ENCODE results near the gene CDK9. TPM values are rescaled to one million over a fixed set of nuclear protein-coding genes. Genes with fewer than 3 reads are reported as not detected.

Gene CDK9
- total RNA-seq, 1 donor from 2014 or later, result 120 TPM

DNA sequence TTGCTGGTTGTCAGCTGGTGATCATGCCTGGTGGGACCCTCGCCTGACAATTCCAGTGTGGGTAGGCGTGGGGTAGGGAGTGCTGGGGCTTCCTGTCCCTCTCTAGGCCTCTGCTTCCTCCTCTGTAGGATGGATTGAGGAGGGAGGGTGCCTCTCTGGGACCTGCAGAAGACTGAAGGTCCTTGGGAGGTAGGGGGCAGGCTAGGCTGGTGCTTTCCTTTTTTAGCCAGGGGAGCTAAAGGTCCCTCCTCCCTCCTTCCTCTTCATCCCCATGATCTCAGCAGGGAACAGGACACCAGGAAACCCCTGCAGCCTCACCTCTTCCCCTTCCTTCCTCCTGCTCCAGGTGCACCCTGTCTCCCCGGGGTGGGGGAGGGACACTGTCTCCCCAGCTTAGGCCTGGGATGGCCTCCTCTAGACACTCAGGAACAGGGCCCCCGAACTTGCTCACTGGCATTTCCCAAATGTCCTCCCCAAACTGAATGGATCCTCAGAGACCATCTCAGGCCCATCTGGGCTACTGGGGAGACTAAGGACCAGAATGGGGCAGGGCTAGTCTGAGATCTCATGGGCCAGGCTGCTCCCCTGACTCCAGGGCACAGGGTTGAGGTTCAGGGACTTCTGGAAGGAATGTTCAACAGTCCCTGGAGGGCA, 15.8 kb upstream of the CDK9 start:
- peak overlapping the region; percentile 77 for H3K27ac Mint-ChIP-seq
- peaks cover 2% of the 10 kb centered on the region for H3K27me3 Mint-ChIP-seq (ENCODE audit: low read depth)
- no peak for DNase-seq (ENCODE audit: low spot score in 2 of 2, unreplicated experiment in 2 of 2)
- H3K9me3 Mint-ChIP-seq, result no peaks in the 10 kb centered on the region
- peak overlapping the region; percentile 80 for H3K4me3 Mint-ChIP-seq
- TF ChIP-seq, protein P1, sequence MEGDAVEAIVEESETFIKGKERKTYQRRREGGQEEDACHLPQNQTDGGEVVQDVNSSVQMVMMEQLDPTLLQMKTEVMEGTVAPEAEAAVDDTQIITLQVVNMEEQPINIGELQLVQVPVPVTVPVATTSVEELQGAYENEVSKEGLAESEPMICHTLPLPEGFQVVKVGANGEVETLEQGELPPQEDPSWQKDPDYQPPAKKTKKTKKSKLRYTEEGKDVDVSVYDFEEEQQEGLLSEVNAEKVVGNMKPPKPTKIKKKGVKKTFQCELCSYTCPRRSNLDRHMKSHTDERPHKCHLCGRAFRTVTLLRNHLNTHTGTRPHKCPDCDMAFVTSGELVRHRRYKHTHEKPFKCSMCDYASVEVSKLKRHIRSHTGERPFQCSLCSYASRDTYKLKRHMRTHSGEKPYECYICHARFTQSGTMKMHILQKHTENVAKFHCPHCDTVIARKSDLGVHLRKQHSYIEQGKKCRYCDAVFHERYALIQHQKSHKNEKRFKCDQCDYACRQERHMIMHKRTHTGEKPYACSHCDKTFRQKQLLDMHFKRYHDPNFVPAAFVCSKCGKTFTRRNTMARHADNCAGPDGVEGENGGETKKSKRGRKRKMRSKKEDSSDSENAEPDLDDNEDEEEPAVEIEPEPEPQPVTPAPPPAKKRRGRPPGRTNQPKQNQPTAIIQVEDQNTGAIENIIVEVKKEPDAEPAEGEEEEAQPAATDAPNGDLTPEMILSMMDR (IDR thresholded peaks at IDR 0.05; ENCODE audit: unreplicated experiment), result no peak
- H3K36me3 Mint-ChIP-seq, result no peaks in the 10 kb centered on the region
- peaks cover 39% of the 10 kb centered on the region for H3K4me1 Mint-ChIP-seq

DNA sequence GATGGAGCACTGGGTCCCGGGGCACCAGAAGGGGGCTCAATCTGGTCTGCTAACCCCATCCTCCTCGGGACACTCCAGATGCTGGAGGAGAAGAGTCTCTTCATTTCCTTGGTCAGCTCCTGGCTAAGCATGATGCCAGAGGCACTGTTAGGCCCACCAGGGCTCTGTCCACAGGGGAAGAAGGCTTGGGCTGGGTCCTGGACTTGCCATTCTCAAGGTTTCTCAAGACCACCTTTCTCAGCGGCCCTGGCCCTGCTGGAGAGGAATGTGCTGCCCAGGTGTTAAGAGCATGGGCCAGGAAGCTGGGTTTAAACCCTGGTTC, 15.3 kb upstream of the CDK9 start:
- Mint-ChIP-seq H3K27ac (peak overlapping the region; percentile 77), H3K4me1 (peaks cover 39% of the 10 kb centered on the region), H3K9me3 (no peaks in the 10 kb centered on the region), H3K36me3 (no peaks in the 10 kb centered on the region), H3K4me3 (peak overlapping the region; percentile 80), H3K27me3 (ENCODE audit: low read depth) (peaks cover under 1% of the 10 kb centered on the region)
- TF ChIP-seq, protein P1 (IDR thresholded peaks at IDR 0.05; ENCODE audit: unreplicated experiment), result no peak
- no peak for DNase-seq (ENCODE audit: low spot score in 2 of 2, unreplicated experiment in 2 of 2)

DNA sequence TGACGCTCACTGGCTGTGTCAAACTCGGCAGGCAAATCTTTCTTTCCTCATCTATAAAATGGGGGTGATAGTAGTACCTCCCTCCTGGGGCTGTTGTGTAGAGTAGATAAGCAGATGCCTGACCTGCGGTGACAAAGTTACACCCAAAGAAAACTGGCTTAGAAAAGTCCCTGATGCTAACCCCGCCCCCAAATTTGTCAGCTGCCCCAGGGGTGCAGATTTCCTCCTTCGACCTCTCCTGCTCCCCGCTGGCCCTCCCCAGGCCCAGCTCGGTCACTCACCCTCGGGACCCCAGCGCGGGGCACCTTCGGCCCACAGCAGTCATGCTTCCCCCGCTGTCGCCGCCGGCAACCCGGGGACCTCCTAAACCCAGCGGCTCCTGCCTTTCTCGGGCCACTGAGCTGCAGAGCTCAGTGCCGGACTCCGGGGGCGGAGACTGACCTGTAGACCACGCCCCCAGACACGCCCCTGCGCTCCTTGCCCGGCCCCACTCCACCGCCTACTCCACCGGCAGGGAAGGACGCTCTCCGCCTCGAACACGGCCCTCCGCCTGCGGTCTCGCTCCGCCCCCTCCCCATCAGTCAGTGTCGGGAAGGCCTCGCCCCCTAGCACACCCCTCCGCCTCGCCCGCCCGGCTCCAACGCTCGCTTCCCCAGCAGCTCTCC, 14.8 kb upstream of the CDK9 start:
- DNase-seq (ENCODE audit: low spot score in 2 of 2, unreplicated experiment in 2 of 2), result peak; percentile 99
- peak overlapping the region; percentile 80 for H3K4me3 Mint-ChIP-seq
- H3K4me1 Mint-ChIP-seq, result peaks cover 39% of the 10 kb centered on the region
- peak overlapping the region; percentile 77 for H3K27ac Mint-ChIP-seq
- H3K36me3 Mint-ChIP-seq, result no peaks in the 10 kb centered on the region
- no peaks in the 10 kb centered on the region for H3K27me3 Mint-ChIP-seq (ENCODE audit: low read depth)
- H3K9me3 Mint-ChIP-seq, result no peaks in the 10 kb centered on the region
- TF ChIP-seq, protein P1 (IDR thresholded peaks at IDR 0.05; ENCODE audit: unreplicated experiment), result no peak

DNA sequence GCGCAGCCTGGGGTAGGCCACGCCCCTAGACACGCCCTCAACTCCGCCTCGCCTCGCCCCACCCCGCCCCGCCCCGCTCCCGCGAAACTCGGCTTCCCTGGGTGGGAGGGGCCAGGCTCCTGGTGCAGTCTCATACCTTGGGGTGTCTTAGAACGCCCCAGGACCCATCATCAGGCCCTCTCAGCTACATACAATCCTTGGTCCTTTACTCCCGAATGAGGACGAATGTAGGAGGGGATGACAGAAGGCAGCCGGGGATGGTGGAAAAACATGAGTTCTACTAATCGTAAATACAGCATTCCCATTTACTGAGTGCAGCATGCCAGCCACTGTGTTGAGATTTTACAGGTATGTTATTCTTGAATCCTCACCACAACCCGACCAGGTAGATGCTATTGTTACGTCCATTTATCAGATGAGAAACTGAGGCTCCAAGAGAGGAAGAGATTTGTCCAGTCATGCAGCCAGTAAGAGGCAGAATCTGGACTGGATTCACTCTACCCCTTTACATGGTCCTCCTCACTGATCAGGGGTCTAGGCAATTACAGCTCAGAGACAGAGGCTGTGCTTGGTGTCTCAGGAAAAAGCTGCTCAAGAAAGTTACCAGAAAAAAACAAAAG, 14.2 kb upstream of the CDK9 start:
- TF ChIP-seq, protein P1 (IDR thresholded peaks at IDR 0.05; ENCODE audit: unreplicated experiment), result no peak
- Mint-ChIP-seq H3K9me3 (no peaks in the 10 kb centered on the region), H3K4me1 (peaks cover 39% of the 10 kb centered on the region), H3K27me3 (ENCODE audit: low read depth) (no peaks in the 10 kb centered on the region), H3K36me3 (no peaks in the 10 kb centered on the region), H3K4me3 (peak overlapping the region; percentile 80), H3K27ac (peak overlapping the region; percentile 77)
- DNase-seq (ENCODE audit: low spot score in 2 of 2, unreplicated experiment in 2 of 2), result no peak

DNA sequence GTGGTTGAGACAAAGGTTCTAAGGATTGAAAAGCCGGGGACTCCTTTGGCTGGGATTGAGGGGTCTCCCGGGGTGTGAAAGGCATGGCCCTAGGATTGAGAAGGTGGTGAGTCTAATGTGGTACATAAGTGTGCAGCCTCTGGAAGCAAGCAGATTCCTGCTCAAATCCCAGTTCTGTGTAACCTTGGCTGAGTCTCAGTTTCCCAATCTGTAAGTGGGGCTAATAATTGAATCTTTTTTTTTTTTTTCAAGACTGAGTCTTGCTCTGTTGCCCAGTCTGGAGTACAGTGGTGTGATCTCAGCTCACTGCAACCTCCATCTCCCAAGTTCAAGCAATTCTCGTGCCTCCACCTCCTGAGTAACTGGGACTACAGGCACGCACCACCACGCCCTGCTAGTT, 13.2 kb upstream of the CDK9 start:
- H3K4me1 Mint-ChIP-seq, result peaks cover 31% of the 10 kb centered on the region
- TF ChIP-seq, protein P1 (IDR thresholded peaks at IDR 0.05; ENCODE audit: unreplicated experiment), result no peak
- H3K27me3 Mint-ChIP-seq (ENCODE audit: low read depth), result no peaks in the 10 kb centered on the region

More for the DNA sequence above, 13.2 kb upstream of the CDK9 start:
- no peak for DNase-seq (ENCODE audit: low spot score in 2 of 2, unreplicated experiment in 2 of 2)
- Mint-ChIP-seq H3K36me3 (no peaks in the 10 kb centered on the region), H3K4me3 (no peak overlapping the region), H3K9me3 (no peaks in the 10 kb centered on the region), H3K27ac (no peak overlapping the region)

All from mesothelial cell of epicardium (in vitro differentiated cells).